AG04450 (cell line): ENCODE measurements around the gene SNAPC2. TPM values are rescaled to one million over a fixed set of nuclear protein-coding genes. Genes with fewer than 3 reads are reported as not detected.
"Not testable (repeated sequence)": the region's sequence is repeated elsewhere in the genome, so short reads cannot be mapped to it uniquely, and the experiment has no call there.

Experiments
- CTCF ChIA-PET: fragments of 300-600, 350-600 bp; formaldehyde crosslinking; extraction: SDS; loops from one replicate; lab custom pipeline; 2022; ENCODE audit warnings: antibody characterized with exemption, inconsistent platforms; lab: Charles Lee
- POLR2A ChIA-PET: fragments of 350-600 bp; formaldehyde crosslinking; extraction: SDS; loops from one replicate; lab custom pipeline; 2021; ENCODE audit warnings: antibody characterized with exemption, inconsistent platforms; lab: Yijun Ruan, JAX
- DNase-seq: peaks from one replicate; pipeline ENCODE4 v3.0.0-alpha.2; 2011; ENCODE audit warnings: low read depth, low spot score
- H3K27ac ChIP-seq: one replicate; pipeline ENCODE4 v1.5.1; 2012; ENCODE audit warnings: low read depth, low read length, control low read depth
- H3K27me3 ChIP-seq: one replicate; pipeline ENCODE4 v1.6.0; 2012; ENCODE audit warnings: low read length; ENCODE audit not compliant: control insufficient read depth, insufficient read depth
- H3K4me3 ChIP-seq: 2 replicates; pipeline ENCODE4 v1.5.1; 2011; ENCODE audit warnings: mild to moderate bottlenecking, low read depth, low read length, control low read depth
- H3K9me3 ChIP-seq: 2 replicates; pipeline ENCODE4 v1.5.1; 2012; ENCODE audit warnings: low read length; ENCODE audit not compliant: control insufficient read depth, insufficient read depth
- CTCF ChIP-seq: IDR thresholded peaks from 2 replicates; pipeline ENCODE4 v1.5.1; 2011; ENCODE audit warnings: low read depth, low read length, control low read depth, inconsistent platforms
- polyA plus RNA-seq: library from polyadenylated mRNA; depleted of rRNA; stranded (reverse); fragments of >200 nt; gene quantifications from 2 replicates; pipeline ENCODE4 v1.2.3, GENCODE V29; 2011

Gene SNAPC2
- polyA plus RNA-seq, 1 experiment, result 12.1 TPM

DNA sequence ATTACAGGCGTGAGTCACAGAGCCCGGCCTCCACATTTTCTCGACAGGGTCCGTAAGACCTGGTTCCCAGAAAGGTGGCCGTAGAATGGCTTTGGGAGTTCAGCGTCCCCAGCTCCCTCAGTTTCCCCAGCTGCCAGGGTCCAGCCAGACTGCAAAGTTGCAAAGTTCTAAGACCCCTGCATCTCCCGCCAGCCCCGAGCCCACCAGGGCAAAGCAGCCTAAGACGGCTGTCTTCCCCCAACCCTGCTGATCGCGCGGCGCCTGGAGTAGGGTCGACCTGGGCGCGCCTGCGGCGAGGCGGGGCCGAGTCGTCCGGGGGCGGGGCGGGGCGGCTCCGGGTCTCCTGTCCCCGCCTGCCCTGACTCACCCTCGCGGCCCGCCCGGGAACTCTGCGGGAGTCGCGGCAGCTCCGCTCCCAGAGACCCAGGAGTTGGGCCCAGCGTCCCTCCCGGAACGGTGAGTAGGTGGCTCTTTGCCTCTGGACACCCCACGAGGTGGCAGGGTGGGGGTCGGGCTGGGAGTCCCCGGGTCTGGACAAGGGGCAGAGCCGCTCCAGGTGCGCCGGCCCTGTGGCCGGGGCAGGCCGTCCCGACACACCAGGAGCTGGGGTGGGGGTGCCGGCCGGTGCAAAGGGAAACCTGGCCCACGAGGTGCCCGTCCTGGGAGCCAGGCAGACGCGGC lies 31.9 kb upstream of the SNAPC2 start, which contains the start of gene LRRC8E:
Gene LRRC8E, plus strand, starts transcription at position 366 of the 681 bp plus-strand sequence. CDS start 7,094 bp downstream, outside the sequence.
- ChIA-PET POLR2A (interaction anchor here (0.5 to 1.2 kb wide), 6 partner anchors 9 to 32 kb away, joined by 3 to 8 read pairs (median 4); partner anchors contain the start of genes MAP2K7 and SNAPC2), CTCF (interaction anchor here (0.5 to 2.3 kb wide), 5 partner anchors 16 to 693 kb away, joined by 3 to 12 read pairs (median 4); partner anchors contain the start of genes MAP2K7 and TIMM44)
- H3K9me3 ChIP-seq, result no peaks in the 10 kb centered on the region; the same call in 1 of the 2 replicates
- TF ChIP-seq CTCF, result no peak
- H3K27me3 ChIP-seq, result peaks cover 2% of the 10 kb centered on the region
- H3K4me3 ChIP-seq, result peak within 1 kb of the TSS; percentile 71
- no peak for DNase-seq
- no peak within 1 kb of the TSS for H3K27ac ChIP-seq

- Histone ChIP-seq H3K27me3 (peaks cover 2% of the 10 kb centered on the region), H3K4me3 (peak overlapping the region; percentile 71), H3K27ac (no peak overlapping the region), H3K9me3 (no peaks in the 10 kb centered on the region; the same call in 1 of the 2 replicates)
- DNase-seq, result no peak
- POLR2A ChIA-PET, result interaction anchor here (0.6 to 1.2 kb wide), 4 partner anchors 9 to 31 kb away, joined by 3 to 4 read pairs (median 4); partner anchors contain the start of genes MAP2K7 and SNAPC2
- CTCF ChIA-PET, result interaction anchor here (0.5 to 2.3 kb wide), 4 partner anchors 15 to 692 kb away, joined by 3 to 12 read pairs (median 4); partner anchors contain the start of genes MAP2K7 and TIMM44
- no peak for TF ChIP-seq CTCF
Observed at GRCh38 chr19:7888826-7889217, 31.3 kb upstream of the SNAPC2 start.

DNA sequence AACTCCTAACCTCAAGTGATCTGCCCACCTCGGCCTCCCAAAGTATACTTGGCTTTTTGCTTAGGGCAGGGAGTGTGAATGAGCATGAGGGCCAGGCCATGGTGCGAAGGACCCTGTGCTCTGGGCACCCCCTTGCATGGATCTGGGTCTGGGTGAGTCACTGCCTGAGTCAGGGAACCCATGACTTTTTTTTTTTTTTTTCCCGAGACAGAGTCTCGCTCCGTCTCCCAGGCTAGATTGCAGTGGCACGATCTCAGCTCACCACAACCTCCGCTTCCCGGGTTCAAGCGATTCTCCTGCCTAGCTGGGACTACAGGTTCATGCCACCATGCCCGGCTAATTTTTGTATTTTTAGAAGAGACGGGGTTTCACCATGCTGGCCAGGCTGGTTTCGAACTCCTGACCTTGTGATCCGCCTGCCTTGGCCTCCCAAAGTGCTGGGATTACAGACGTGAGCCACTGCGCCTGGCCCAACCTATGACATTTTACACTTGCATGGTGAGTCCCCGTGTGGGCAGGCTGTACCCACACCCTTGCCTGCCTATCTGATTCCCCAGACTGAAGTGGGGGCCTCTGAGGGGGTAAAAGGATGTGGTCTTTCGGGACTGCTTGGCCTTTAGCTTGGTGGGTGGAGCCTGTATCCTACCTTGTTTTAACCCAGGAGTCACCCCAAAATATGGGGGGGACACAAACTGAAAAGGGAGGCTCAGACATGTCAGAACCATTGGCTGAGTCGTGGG lies 26.6 kb upstream of the SNAPC2 start:
- POLR2A ChIA-PET, result interaction anchor here (0.6 to 0.7 kb wide), 3 partner anchors 8 to 205 kb away, joined by 5 to 8 read pairs (median 5); no protein-coding TSS in a partner anchor
- not testable (repeated sequence) for DNase-seq, H3K27ac ChIP-seq

GRCh38 chr19:7894612-7895309 lies 25.4 kb upstream of the SNAPC2 start:
- no peak overlapping the region for H3K27ac ChIP-seq
- TF ChIP-seq CTCF, result no peak
- CTCF ChIA-PET, result interaction anchor here (1.3 kb wide), 1 partner anchor 9 kb away, joined by 3 read pairs; the partner anchor contains the start of gene MAP2K7
- no peak for DNase-seq
- H3K27me3 ChIP-seq, result no peaks in the 10 kb centered on the region
- H3K9me3 ChIP-seq, result no peaks in the 10 kb centered on the region; the same call in 1 of the 2 replicates
- H3K4me3 ChIP-seq, result no peak overlapping the region
- POLR2A ChIA-PET, result no interaction called here

More for the DNA sequence above, 26.6 kb upstream of the SNAPC2 start:
- not testable (repeated sequence) for H3K9me3 ChIP-seq, H3K4me3 ChIP-seq, H3K27me3 ChIP-seq
- CTCF ChIA-PET, result interaction anchor here (0.6 to 1.3 kb wide), 3 partner anchors 10 to 1442 kb away, joined by 3 to 5 read pairs (median 4); partner anchors contain the start of gene MAP2K7

GRCh38 chr19:7895565-7895964 lies 24.6 kb upstream of the SNAPC2 start:
- POLR2A ChIA-PET, result no interaction called here
- CTCF ChIA-PET, result no interaction called here
- H3K27ac ChIP-seq, result no peak overlapping the region
- H3K27me3 ChIP-seq, result no peaks in the 10 kb centered on the region
- H3K9me3 ChIP-seq, result no peaks in the 10 kb centered on the region; the same call in 1 of the 2 replicates
- DNase-seq, result no peak
- no peak overlapping the region for H3K4me3 ChIP-seq
- no peak for TF ChIP-seq CTCF
